ENCODE measurements around the gene RXRA.

Gene RXRA

DNA sequence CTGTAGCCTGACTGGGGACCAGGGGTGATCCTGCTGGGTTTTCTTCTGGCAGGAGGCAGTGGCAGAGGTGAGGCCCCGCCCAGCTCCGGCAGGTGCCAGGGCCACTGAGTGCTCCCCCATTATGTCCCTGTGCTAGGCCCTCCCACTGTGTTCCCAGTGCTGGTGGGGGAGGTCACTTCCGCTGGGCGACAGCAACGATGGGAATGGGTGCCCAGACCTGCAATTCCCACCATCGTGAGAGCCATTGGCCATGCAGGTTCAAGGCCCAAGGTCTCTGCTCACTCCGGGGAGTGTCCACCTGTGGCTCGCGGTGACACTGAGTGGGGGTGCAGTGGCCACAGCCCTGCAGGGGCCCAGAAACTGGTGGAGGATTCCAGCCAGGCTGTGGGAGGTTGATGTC is 98.6 kb downstream of the RXRA start:
- no peak for DNase-seq (ENCODE audit: low spot score)
- no peaks in the 10 kb centered on the region for H3K27me3 Mint-ChIP-seq (ENCODE audit: low read depth)

DNA sequence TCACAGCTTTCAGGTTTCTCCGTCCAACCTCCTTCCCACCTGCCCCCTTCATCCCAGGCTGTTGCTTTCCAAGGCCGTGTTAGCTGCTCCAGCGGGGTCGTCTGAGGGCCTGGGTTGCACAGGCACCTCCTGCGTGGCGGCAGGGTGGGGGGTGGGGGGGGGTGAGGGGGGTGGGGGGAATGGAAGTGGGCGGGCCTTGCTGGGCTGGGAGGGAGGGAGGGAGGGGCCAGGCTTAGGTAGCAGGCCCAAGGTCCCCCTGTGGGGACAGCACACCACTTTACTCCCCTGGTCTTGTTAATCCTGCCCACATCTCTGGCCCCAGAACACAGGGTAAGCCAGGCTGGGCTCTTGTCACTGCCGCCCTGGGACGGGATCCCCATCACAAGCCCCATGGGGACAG is 99.1 kb downstream of the RXRA start:
- H3K36me3 Mint-ChIP-seq (ENCODE audit: low read depth): no peaks in the 10 kb centered on the region

More for the DNA sequence above, 98.6 kb downstream of the RXRA start:
- H3K27ac Mint-ChIP-seq: no peak overlapping the region
- no peaks in the 10 kb centered on the region for H3K4me1 Mint-ChIP-seq (ENCODE audit: low read depth)
- no peak overlapping the region for H3K4me3 Mint-ChIP-seq
- H3K36me3 Mint-ChIP-seq (ENCODE audit: low read depth): no peaks in the 10 kb centered on the region
- no peaks in the 10 kb centered on the region for H3K9me3 Mint-ChIP-seq

DNA sequence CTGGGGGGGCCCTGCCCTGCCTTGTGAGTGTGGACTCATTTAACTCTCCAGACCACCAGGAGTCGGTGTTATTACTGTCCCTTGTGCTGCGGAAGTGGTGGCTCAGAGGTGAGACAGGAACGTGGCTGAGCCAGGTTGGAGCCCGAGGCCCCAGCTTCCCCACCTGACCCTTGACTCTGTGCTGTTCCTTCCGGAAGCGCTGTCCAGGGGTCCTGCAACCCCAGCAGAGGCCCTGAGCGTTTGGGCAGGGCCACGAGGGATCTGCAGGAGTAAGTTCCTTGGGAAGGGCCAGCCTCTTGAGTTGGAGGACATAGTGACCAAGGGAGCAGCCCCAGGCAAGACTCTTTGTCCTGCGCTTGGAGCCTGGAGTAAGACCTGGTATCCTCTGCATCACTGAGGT is 99.6 kb downstream of the RXRA start:
- no peak overlapping the region for H3K27ac Mint-ChIP-seq
- no peak overlapping the region for H3K4me3 Mint-ChIP-seq
- H3K9me3 Mint-ChIP-seq: no peaks in the 10 kb centered on the region
- no peaks in the 10 kb centered on the region for H3K27me3 Mint-ChIP-seq (ENCODE audit: low read depth)
- no peaks in the 10 kb centered on the region for H3K36me3 Mint-ChIP-seq (ENCODE audit: low read depth)
- no peak for DNase-seq (ENCODE audit: low spot score)
- H3K4me1 Mint-ChIP-seq (ENCODE audit: low read depth): no peaks in the 10 kb centered on the region

More for the DNA sequence above, 99.1 kb downstream of the RXRA start:
- DNase-seq (ENCODE audit: low spot score): no peak
- H3K4me3 Mint-ChIP-seq: no peak overlapping the region
- H3K27me3 Mint-ChIP-seq (ENCODE audit: low read depth): no peaks in the 10 kb centered on the region
- H3K4me1 Mint-ChIP-seq (ENCODE audit: low read depth): no peaks in the 10 kb centered on the region
- no peaks in the 10 kb centered on the region for H3K9me3 Mint-ChIP-seq
- H3K27ac Mint-ChIP-seq: no peak overlapping the region

DNA sequence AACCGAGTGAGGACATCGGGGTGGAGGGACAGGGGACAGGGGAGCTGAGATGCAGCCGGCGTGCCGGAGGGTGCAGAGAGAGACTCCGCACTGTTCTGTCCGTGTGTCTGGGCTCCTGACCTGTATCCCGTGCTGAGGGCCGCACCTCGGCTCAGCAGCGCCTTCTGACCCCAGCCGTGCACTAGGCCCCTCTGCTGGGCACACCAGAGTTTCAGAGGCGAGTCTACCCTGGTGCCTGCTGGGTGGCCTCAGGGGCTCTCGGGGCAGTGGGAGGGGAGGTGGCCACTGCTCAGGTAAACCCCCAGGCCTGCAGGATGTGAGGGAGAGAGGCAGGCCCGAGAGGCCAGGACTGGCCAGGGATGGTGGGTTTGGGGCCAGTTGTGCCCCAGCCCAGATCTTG is 100.2 kb downstream of the RXRA start:
- no peak overlapping the region for H3K27ac Mint-ChIP-seq
- H3K4me3 Mint-ChIP-seq: no peak overlapping the region
- no peaks in the 10 kb centered on the region for H3K9me3 Mint-ChIP-seq
- no peaks in the 10 kb centered on the region for H3K4me1 Mint-ChIP-seq (ENCODE audit: low read depth)
- H3K27me3 Mint-ChIP-seq (ENCODE audit: low read depth): no peaks in the 10 kb centered on the region
- H3K36me3 Mint-ChIP-seq (ENCODE audit: low read depth): no peaks in the 10 kb centered on the region
- DNase-seq (ENCODE audit: low spot score): no peak

DNA sequence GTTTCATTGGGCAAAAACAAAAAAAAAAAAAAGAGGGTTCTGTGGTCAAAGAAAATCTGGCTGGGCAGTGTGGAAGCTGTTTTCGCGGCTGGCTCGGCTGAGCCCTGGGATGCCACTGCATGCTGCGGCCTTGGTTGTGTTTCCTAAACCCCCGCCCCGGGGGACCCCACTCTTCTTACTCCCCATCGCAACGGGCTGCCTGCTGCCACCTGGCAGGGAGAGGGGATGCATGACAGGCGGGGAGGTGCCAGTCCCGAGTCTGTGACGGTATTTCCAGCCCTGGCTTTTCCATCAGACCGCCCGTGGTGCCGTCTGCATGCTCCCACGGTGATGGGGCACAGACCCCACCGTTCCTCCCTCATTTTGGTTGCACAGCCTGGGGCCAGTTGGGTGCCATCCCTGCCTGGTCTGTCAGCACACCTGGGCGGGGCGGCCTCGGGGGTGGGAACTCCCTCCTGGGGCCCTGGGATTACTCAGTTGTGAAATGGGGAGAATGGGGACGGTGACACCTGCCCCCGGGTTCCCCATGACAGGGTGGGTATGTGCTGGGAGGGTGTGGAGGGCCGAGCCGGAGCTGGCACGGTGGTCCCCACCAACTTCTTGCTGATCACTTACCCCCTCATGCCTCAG is 101.0 kb downstream of the RXRA start:
- no peaks in the 10 kb centered on the region for H3K9me3 Mint-ChIP-seq
- no peak for DNase-seq (ENCODE audit: low spot score)
- no peak overlapping the region for H3K27ac Mint-ChIP-seq
- H3K36me3 Mint-ChIP-seq (ENCODE audit: low read depth): no peaks in the 10 kb centered on the region
- H3K4me3 Mint-ChIP-seq: no peak overlapping the region
- H3K27me3 Mint-ChIP-seq (ENCODE audit: low read depth): no peaks in the 10 kb centered on the region
- no peaks in the 10 kb centered on the region for H3K4me1 Mint-ChIP-seq (ENCODE audit: low read depth)

DNA sequence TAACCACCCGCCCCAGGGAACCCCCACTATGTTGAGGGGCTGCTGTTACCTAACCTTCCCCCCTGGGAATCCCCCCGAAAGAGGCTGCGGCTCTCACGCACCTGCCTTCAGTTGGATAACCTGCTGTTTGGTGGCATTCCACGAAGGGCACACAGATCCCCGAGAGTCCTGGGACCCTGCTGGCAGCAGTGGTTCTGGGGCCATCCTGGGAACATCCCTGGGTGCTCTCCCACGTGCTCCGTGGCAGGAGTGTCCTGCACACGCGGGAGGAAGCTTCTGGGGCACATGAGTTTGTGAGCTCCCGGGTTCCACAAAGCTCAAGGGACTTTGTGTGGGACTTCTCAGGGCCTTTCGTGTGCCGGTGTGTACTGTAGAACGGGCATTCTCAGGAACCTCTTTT is 102.3 kb downstream of the RXRA start:
- no peaks in the 10 kb centered on the region for H3K27me3 Mint-ChIP-seq (ENCODE audit: low read depth)
- DNase-seq (ENCODE audit: low spot score): no peak
- no peak overlapping the region for H3K27ac Mint-ChIP-seq
- no peaks in the 10 kb centered on the region for H3K36me3 Mint-ChIP-seq (ENCODE audit: low read depth)
- H3K4me3 Mint-ChIP-seq: no peak overlapping the region
- no peaks in the 10 kb centered on the region for H3K4me1 Mint-ChIP-seq (ENCODE audit: low read depth)
- no peaks in the 10 kb centered on the region for H3K9me3 Mint-ChIP-seq

DNA sequence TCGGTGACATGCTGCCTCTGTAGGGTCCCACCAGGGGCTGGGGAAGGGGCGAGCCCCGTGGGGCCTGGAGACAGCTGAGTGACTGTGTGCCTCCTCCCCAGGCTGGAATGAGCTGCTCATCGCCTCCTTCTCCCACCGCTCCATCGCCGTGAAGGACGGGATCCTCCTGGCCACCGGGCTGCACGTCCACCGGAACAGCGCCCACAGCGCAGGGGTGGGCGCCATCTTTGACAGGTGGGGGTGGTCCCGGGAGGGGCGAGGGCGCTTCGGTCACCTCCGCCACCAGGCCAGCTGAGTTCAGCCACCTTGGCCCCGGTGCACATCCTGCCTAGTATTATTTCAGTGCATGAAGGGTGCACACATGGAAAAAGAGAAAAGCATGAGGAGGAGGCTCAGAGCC is 102.8 kb downstream of the RXRA start:
- Mint-ChIP-seq H3K36me3 (ENCODE audit: low read depth) (no peaks in the 10 kb centered on the region), H3K9me3 (no peaks in the 10 kb centered on the region), H3K4me3 (no peak overlapping the region), H3K4me1 (ENCODE audit: low read depth) (no peaks in the 10 kb centered on the region), H3K27ac (no peak overlapping the region), H3K27me3 (ENCODE audit: low read depth) (no peaks in the 10 kb centered on the region)
- no peak for DNase-seq (ENCODE audit: low spot score)

DNA sequence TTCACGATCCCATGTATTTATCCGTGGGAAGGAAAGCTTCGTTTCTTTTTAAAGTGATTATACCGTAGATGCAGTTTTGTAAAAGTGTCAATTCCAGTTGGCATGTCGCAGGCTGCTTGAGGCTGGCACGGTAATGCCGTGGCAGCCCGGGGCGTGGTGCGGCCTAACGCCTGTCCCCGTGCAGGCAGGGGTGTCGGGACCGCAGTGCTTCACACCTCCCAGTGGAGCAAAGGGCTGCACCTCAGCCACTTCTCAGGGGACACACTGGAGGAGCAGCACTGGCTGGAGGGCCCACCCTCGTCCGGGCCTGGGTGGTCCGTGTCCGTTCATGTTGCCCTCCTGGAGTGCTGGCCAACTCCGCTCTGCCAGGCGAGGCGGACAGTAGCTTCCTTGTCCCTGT is 103.2 kb downstream of the RXRA start:
- H3K9me3 Mint-ChIP-seq: no peaks in the 10 kb centered on the region
- H3K36me3 Mint-ChIP-seq (ENCODE audit: low read depth): no peaks in the 10 kb centered on the region
- H3K27me3 Mint-ChIP-seq (ENCODE audit: low read depth): no peaks in the 10 kb centered on the region
- no peak for DNase-seq (ENCODE audit: low spot score)
- H3K27ac Mint-ChIP-seq: no peak overlapping the region
- no peak overlapping the region for H3K4me3 Mint-ChIP-seq
- no peaks in the 10 kb centered on the region for H3K4me1 Mint-ChIP-seq (ENCODE audit: low read depth)

DNA sequence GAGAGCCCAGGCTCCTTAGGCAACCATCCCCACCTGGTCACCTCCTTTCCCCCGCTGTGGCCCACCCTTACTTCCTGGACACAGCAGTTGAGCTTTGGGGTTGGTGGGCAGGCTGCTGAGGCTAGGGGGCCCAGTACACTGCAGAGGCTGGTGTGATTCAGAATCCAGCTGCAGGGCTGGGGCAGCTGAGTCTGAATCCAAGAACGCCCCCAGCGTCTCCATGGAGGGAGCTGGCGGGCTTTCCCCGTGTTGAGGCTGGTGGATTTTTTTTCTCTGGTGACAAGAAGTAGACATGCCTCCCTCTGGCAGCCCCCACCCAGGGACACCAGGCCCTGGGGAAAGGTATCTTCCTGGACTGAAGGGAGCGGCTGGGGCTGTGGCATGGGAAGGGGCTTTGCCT is 104.8 kb downstream of the RXRA start:
- no peaks in the 10 kb centered on the region for H3K36me3 Mint-ChIP-seq (ENCODE audit: low read depth)
- H3K9me3 Mint-ChIP-seq: no peaks in the 10 kb centered on the region
- no peaks in the 10 kb centered on the region for H3K4me1 Mint-ChIP-seq (ENCODE audit: low read depth)
- no peaks in the 10 kb centered on the region for H3K27me3 Mint-ChIP-seq (ENCODE audit: low read depth)
- DNase-seq (ENCODE audit: low spot score): no peak
- H3K4me3 Mint-ChIP-seq: no peak overlapping the region
- no peak overlapping the region for H3K27ac Mint-ChIP-seq

DNA sequence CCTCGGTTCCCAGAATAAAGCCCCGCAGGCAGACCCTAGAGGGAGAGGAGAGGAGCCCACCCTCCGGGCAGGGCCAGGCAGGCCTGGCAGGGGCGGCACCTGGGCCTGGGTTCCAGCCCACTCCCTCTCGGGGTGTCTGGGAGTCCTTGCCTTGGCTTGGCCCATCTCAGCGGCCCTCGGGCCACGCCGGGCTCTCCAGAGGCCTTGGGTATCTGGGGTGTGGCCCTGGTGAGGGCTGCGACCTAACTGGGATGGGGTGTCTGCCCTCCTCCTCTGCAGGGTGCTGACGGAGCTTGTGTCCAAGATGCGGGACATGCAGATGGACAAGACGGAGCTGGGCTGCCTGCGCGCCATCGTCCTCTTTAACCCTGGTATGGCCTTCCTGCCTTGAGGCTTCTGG is 105.4 kb downstream of the RXRA start:
- Mint-ChIP-seq H3K4me1 (ENCODE audit: low read depth) (no peaks in the 10 kb centered on the region), H3K9me3 (no peaks in the 10 kb centered on the region), H3K36me3 (ENCODE audit: low read depth) (no peaks in the 10 kb centered on the region), H3K4me3 (no peak overlapping the region), H3K27ac (no peak overlapping the region), H3K27me3 (ENCODE audit: low read depth) (no peaks in the 10 kb centered on the region)
- DNase-seq (ENCODE audit: low spot score): no peak

DNA sequence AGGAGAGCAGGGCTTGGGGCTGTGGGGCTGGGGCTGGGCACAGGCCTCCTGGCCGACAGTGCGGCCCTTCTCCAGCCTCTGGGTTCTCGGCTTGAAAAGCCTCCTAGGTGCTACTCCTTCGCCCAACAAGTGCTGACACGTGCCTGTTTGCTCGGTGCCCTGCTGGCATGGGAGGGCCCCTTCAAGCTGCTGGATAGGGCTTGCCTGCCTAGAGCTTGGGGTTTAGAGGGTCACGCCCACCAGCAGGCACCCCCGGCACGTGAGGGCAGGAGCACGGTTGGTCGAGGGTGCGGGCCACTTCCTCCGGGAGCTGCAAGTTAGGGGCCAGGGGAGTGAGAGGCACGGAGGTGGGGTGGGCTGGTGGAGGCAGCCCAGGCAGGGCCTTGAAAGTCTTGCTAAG is 106.2 kb downstream of the RXRA start:
- no peaks in the 10 kb centered on the region for H3K27me3 Mint-ChIP-seq (ENCODE audit: low read depth)
- H3K27ac Mint-ChIP-seq: no peak overlapping the region

DNA sequence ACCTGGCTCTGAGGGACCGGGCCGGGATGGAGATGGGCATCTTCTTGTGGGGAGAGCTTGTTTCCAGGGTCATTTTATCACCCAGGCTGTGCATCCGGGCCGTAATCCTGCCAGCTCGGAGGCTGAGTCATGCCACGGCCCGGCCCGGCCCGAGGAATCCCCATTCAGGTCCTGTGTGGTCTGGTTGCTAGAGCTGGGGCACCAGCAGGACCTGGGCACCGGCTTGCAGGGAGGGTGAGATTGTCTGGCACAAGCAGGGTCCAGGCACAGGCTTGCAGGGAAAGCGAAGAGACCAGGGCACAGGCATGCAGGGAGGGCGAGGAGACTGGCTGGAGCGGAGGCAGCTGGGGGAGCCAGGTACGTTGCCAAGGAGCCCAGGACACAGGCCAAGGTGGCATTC is 106.8 kb downstream of the RXRA start:
- Mint-ChIP-seq H3K4me3 (no peak overlapping the region), H3K36me3 (ENCODE audit: low read depth) (no peaks in the 10 kb centered on the region), H3K27ac (no peak overlapping the region), H3K27me3 (ENCODE audit: low read depth) (no peaks in the 10 kb centered on the region), H3K9me3 (no peaks in the 10 kb centered on the region), H3K4me1 (ENCODE audit: low read depth) (no peaks in the 10 kb centered on the region)
- no peak for DNase-seq (ENCODE audit: low spot score)

More for the DNA sequence above, 106.2 kb downstream of the RXRA start:
- DNase-seq (ENCODE audit: low spot score): no peak
- Mint-ChIP-seq H3K9me3 (no peaks in the 10 kb centered on the region), H3K4me1 (ENCODE audit: low read depth) (no peaks in the 10 kb centered on the region), H3K36me3 (ENCODE audit: low read depth) (no peaks in the 10 kb centered on the region), H3K4me3 (no peak overlapping the region)

DNA sequence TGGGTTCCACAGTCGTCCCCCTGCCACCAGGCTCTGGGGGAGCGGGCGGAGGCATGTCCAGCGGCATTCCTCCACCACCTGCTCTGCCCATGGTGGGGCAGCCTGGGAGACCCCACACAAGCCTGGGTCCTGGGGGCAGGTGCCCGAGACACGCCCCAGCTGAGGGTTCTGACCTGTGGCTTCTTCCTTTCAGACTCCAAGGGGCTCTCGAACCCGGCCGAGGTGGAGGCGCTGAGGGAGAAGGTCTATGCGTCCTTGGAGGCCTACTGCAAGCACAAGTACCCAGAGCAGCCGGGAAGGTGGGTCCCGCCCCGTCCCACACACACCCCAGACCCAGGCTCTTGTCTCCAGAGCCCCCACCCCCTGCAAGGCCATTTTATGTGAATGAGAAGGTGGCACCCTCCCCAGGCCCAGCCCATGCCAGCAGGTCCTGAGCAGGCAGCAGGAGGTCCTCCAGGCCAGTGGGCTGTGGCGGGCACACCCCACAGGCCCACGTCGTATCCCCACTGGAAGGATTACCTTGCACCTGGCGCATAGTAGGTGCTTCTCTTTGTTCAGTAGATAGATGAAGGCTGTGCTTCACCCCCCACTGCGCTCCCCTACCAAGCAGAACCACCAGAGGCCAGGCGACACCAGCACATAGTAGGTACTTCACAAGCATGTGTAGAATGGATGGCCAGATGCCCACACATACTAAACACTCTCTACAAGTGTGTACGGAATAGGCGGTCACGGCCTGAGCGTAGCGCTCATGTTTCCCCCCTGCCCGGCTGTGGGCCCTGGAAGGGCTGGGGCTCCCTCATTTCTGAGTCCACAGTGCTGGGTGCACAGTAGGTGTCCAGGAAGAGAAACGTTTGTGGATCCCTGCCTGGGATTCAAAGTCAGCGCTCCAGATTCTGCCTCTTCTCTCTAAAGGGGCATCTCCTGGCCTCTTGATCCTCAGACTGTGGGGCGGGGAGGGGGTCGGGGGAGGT is 107.9 kb downstream of the RXRA start:
- Mint-ChIP-seq H3K27ac (no peak overlapping the region), H3K4me3 (no peak overlapping the region), H3K4me1 (ENCODE audit: low read depth) (no peaks in the 10 kb centered on the region), H3K36me3 (ENCODE audit: low read depth) (no peaks in the 10 kb centered on the region), H3K27me3 (ENCODE audit: low read depth) (no peaks in the 10 kb centered on the region), H3K9me3 (no peaks in the 10 kb centered on the region)
- DNase-seq (ENCODE audit: low spot score): no peak

DNA sequence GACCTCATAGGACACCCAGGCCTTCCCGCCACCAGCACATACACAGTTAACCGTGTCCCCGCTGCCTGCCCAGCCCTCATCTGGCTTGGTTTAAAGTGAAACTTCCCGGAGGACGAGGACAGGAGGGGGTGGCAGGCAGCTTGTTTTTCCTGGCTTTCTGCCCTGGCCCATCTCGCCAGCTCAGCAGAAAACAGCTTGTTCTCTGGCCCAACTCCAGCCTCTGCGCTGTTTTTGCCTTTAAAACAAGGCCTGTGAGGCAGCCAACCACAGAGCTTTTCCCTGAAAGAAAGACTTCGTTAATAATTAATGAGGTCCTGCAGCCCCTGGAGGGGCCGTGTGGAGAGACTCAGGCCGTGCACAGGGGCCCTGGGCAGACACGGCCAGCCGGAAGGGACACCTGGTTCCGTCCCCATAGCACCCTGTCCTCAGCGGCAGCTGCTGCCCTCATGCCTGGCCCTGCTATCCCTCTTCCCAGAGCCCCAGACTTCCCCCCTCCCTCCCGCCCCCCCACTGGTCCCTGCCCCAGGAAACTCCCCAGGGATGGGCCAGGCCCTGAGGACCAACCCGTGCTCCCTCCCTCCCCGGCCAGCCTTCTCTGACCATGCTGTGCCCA is 108.7 kb downstream of the RXRA start:
- Mint-ChIP-seq H3K9me3 (no peaks in the 10 kb centered on the region), H3K4me1 (ENCODE audit: low read depth) (no peaks in the 10 kb centered on the region), H3K36me3 (ENCODE audit: low read depth) (no peaks in the 10 kb centered on the region), H3K27ac (no peak overlapping the region), H3K27me3 (ENCODE audit: low read depth) (no peaks in the 10 kb centered on the region), H3K4me3 (no peak overlapping the region)
- no peak for DNase-seq (ENCODE audit: low spot score)

Measured in T-helper 2 cell treated with Interferon-gamma antibody and Interleukin-4, amounts not matched to agents 5 μg/mL and 100 μg/mL, for 36 hours (primary cell).